ENCODE data around the gene CYP2S1.

- no peak for TF ChIP-seq CTCF (IDR thresholded peaks at IDR 0.05)
- no peak for TF ChIP-seq POLR2A (IDR thresholded peaks at IDR 0.05)
- peak in 1 of 2 donors; percentile 13 for TF ChIP-seq EP300 (IDR thresholded peaks at IDR 0.05)
Measured at GRCh38 chr19:41238244-41238643, 45.2 kb downstream of the CYP2S1 start.
